Left ventricle myocardium inferior (tissue), 1 donor: Measurements from ENCODE around the gene OR5H2. TPM values are rescaled to one million over a fixed set of nuclear protein-coding genes. Genes with fewer than 3 reads are reported as not detected.

Experiments
- DNase-seq: peaks from one replicate; pipeline ENCODE4 v3.0.0-alpha.2; 2020
- H3K27ac ChIP-seq: fragments of 200-600 bp; replicated peaks from 2 replicates; pipeline ENCODE4 v1.8.0; 2021
- H3K27me3 ChIP-seq: fragments of 200-600 bp; 2 replicates; pipeline ENCODE4 v1.8.0; 2021; ENCODE audit warnings: low read depth
- H3K36me3 ChIP-seq: fragments of 200-600 bp; 2 replicates; pipeline ENCODE4 v1.8.0; 2021
- H3K4me1 ChIP-seq: fragments of 200-600 bp; 2 replicates; pipeline ENCODE4 v1.8.0; 2021
- H3K4me3 ChIP-seq: fragments of 200-600 bp; 2 replicates; pipeline ENCODE4 v1.8.0; 2021; ENCODE audit warnings: mild to moderate bottlenecking, moderate library complexity
- H3K9me3 ChIP-seq: fragments of 200-600 bp; replicated peaks from 2 replicates; pipeline ENCODE4 v1.8.0; 2021
- intact Hi-C: fragments of 100-400 bp; cut with micrococcal nuclease; formaldehyde crosslinking; loops from one replicate; pipeline ENCODE4 v1.11.0; 2022
- total RNA-seq: library from RNA; stranded (reverse); fragmentation: NEBNext Ultra II Directional; extraction: Animal tissue kit (Norgen Biotek cat#: 25700); gene quantifications from one replicate; pipeline ENCODE4 v1.2.1, GENCODE V29; 2021
- TF ChIP-seq, protein P1 (sequence below): fragments of 200-600 bp; IDR thresholded peaks from 2 replicates; pipeline ENCODE4 v1.8.0; 2021; ENCODE audit warnings: antibody characterized with exemption, mild to moderate bottlenecking, borderline replicate concordance
- donor health status: DM: no; HTN: yes; CAD: no; lungs with severe emphysema.

Gene OR5H2
- total RNA-seq, 1 donor from 2014 or later, result not detected

DNA sequence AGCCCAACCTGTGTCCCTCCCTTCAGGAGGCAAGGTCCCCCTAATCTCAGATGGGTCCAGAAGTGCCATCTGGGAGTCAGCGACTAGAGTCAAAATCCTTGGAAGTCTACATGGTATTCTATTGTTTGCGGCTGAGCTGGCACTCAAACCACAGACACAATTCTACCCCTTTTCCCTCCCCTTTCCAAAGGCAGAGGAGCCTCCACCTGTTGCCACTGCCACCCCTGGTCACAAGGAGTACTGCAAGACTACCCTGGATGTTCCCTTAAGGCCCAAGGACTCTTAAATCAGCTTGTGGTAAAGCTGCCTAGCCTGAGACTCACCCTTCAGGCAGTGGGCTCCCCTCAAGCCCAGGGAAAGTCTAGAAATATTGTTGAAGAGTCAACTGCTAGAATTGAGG, 22.6 kb upstream of the OR5H2 start:
- TF ChIP-seq, protein P1, sequence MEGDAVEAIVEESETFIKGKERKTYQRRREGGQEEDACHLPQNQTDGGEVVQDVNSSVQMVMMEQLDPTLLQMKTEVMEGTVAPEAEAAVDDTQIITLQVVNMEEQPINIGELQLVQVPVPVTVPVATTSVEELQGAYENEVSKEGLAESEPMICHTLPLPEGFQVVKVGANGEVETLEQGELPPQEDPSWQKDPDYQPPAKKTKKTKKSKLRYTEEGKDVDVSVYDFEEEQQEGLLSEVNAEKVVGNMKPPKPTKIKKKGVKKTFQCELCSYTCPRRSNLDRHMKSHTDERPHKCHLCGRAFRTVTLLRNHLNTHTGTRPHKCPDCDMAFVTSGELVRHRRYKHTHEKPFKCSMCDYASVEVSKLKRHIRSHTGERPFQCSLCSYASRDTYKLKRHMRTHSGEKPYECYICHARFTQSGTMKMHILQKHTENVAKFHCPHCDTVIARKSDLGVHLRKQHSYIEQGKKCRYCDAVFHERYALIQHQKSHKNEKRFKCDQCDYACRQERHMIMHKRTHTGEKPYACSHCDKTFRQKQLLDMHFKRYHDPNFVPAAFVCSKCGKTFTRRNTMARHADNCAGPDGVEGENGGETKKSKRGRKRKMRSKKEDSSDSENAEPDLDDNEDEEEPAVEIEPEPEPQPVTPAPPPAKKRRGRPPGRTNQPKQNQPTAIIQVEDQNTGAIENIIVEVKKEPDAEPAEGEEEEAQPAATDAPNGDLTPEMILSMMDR, result no peak
- H3K9me3 ChIP-seq, result peaks cover 42% of the 10 kb centered on the region
- no peaks in the 10 kb centered on the region for H3K4me1 ChIP-seq
- H3K4me3 ChIP-seq, result no peak overlapping the region
- no peaks in the 10 kb centered on the region for H3K27me3 ChIP-seq
- intact Hi-C loops, result no loop called here
- no peak for DNase-seq
- H3K36me3 ChIP-seq, result no peaks in the 10 kb centered on the region
- no peak overlapping the region for H3K27ac ChIP-seq

DNA sequence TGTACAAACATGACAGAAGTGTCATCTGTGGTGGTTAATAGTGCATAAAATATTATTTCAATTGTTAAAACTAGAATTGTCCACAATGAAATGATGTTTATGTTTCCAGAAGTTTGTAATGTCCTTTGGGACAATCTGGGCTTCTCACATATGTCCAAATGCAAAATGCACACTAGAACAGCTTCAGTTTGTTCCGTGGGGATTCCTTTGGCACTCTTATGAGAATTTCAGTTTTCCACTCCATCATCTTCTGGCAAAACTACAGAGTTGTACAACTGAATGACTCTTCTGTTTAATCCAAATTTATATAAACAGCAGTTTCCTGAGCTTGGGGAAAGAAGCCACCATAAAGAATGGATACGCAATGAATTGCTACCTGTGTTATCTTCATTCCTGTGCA, 20.3 kb upstream of the OR5H2 start:
- TF ChIP-seq, protein P1, result no peak
- intact Hi-C loops, result no loop called here

DNA sequence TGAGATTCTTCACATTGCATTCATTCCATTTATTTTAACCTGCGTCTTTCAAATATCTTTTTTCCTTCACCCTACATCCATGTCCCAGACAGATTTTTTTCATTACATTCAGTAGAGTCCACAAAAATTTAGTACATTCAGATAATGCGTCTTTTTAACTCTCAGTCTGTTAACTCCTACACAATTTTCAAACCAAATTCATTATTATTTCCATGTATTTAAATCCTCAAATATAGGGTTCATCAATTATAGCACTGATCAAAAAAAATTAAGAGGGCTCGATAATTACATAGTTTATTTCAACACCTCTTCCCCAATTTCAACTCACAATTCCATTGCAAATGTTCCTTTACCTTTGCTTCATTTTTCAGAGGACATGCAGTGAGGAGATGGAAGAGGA, 18.4 kb upstream of the OR5H2 start, which contains the start of gene OR5H6:
OR5H6 (plus strand) TSS at position 301 of the 400 bp plus-strand sequence; CDS start at position 390, 89 bp downstream.
- TF ChIP-seq, protein P1, result no peak
- intact Hi-C loops, result no loop called here

More for the DNA sequence above, 20.3 kb upstream of the OR5H2 start:
- Histone ChIP-seq H3K4me1 (no peaks in the 10 kb centered on the region), H3K4me3 (no peak overlapping the region), H3K36me3 (no peaks in the 10 kb centered on the region), H3K27ac (no peak overlapping the region), H3K9me3 (peaks cover 28% of the 10 kb centered on the region), H3K27me3 (no peaks in the 10 kb centered on the region)
- DNase-seq, result no peak

DNA sequence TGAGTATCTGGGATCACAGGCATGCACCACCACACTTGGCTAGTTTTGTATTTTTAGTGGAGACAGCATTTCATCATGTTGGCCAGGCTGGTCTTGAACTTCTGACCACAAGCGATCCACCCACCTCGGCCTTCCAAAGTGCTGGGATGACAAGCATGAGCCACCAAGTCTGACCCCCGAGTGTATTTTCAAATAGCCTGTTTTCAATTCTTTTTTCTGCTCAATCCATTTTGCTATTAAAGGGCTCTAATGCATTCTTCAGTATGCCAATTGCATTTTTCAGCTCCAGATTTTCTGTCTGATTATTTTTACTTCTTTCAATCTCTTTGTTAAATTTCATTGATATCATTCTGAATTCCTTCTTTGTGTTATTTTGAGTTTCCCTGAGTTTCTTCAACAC, 12.5 kb upstream of the OR5H2 start:
- peaks cover 42% of the 10 kb centered on the region for H3K9me3 ChIP-seq
- H3K4me3 ChIP-seq, result no peak overlapping the region
- no peaks in the 10 kb centered on the region for H3K27me3 ChIP-seq
- TF ChIP-seq, protein P1, result no peak
- intact Hi-C loops, result no loop called here
- no peak overlapping the region for H3K27ac ChIP-seq
- no peaks in the 10 kb centered on the region for H3K4me1 ChIP-seq
- DNase-seq, result no peak
- H3K36me3 ChIP-seq, result no peaks in the 10 kb centered on the region

More for the DNA sequence above, 18.4 kb upstream of the OR5H2 start, which contains the start of gene OR5H6:
- H3K4me1 ChIP-seq, result no peaks in the 10 kb centered on the region
- H3K4me3 ChIP-seq, result no peak within 1 kb of the TSS
- DNase-seq, result no peak
- H3K27me3 ChIP-seq, result no peaks in the 10 kb centered on the region
- no peaks in the 10 kb centered on the region for H3K36me3 ChIP-seq
- no peak within 1 kb of the TSS for H3K27ac ChIP-seq
- H3K9me3 ChIP-seq, result peaks cover 26% of the 10 kb centered on the region

DNA sequence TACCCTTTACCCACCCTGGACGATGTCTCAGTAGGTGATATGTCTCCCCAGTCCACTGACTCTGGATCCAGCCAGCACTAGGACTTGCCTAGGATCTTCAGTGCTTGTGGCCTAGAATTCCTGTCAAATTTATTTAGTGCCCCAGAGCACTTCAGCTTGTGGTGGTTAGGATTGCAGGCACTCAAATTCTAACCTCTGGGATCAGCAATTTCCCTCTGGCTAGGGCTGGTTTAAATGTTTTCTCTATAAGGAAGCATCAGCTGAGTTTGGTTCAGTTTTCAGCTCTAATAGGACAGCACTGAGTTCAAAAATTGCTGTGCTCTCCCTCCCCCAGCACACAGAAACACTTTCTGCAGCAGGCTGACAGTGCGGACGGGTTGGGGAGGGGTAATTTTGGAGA, 10.2 kb upstream of the OR5H2 start:
- Histone ChIP-seq H3K27ac (no peak overlapping the region), H3K9me3 (peaks cover 45% of the 10 kb centered on the region), H3K4me3 (no peak overlapping the region), H3K4me1 (no peaks in the 10 kb centered on the region), H3K27me3 (no peaks in the 10 kb centered on the region), H3K36me3 (no peaks in the 10 kb centered on the region)
- TF ChIP-seq, protein P1, result no peak
- intact Hi-C loops, result no loop called here
- no peak for DNase-seq
